Lower leg skin (tissue), 4 donors: ENCODE data around the gene CGB5. TPM values are rescaled to one million over a fixed set of nuclear protein-coding genes. Genes with fewer than 3 reads are reported as not detected.
A peak's percentile ranks its signal among the peaks of the same experiment; 100 is the strongest.

ENCODE experiments used
- DNase-seq, 2 donors: peaks; one replicate each; pipeline ENCODE4 v3.0.0-alpha.2; 2019; ENCODE audit warnings: low spot score in 2 of 2
- H3K4me3 ChIP-seq: fragments of 200-600 bp; sonication (generic); 2 replicates; pipeline ENCODE4 v1.5.1; 2017; ENCODE audit warnings: mild to moderate bottlenecking, low read depth; ENCODE audit not compliant: poor library complexity, severe bottlenecking
- POLR2A ChIP-seq, 2 donors: fragments of 450-650 bp; IDR thresholded peaks; one replicate each; pipeline ENCODE4 v1.6.1; 2016 to 2017; ENCODE audit warnings: antibody characterized with exemption in 2 of 2, mild to moderate bottlenecking in 1 of 2, moderate library complexity in 1 of 2
- WGBS, 2 donors: methylation state at CpG; one replicate each; pipeline ENCODE4 v1.1.5; 2018; 5-methylcytosine and 5-hydroxymethylcytosine counted together
- intact Hi-C: fragments of 100-400 bp; cut with DNase I; formaldehyde crosslinking; loops from one replicate; pipeline ENCODE4 v1.15.0; 2023; ENCODE audit warnings: low total_unique reads
- total RNA-seq, 4 donors: library from RNA; depleted of rRNA; stranded (reverse); fragments of >200 nt; gene quantifications; one replicate each; pipeline ENCODE4 v1.1.0, GENCODE V29; 2016
- TF ChIP-seq, protein P1 (sequence below), 3 donors: fragments of 450-650 bp; IDR thresholded peaks; one replicate each; pipeline ENCODE4 v1.5.1; 2016; ENCODE audit warnings: antibody characterized with exemption in 3 of 3, mild to moderate bottlenecking in 3 of 3, moderate library complexity in 2 of 3

Gene CGB5
- total RNA-seq, 4 donors from 2014 or later, result not detected

DNA sequence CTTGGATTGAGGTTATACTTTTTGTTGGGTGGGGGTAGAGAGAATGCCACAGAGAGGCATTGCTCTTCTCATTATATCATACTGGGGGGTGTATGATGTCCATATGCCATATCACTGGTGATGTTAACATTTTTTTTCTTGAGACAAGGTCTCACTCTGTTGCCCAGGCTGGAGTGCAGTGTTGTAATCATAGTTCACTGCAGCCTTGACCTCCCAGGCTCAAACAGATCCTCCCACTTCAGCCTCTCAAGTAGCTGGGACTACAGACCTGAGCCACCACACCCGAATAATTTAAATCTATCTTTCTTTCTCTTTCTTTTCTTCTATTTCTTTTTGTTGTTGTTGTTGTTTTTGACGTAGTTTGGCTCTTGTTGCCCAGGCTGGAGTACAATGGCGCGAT, 36.7 kb downstream of the CGB5 start:
- no peak for TF ChIP-seq POLR2A (IDR thresholded peaks at IDR 0.05)
- TF ChIP-seq, protein P1, sequence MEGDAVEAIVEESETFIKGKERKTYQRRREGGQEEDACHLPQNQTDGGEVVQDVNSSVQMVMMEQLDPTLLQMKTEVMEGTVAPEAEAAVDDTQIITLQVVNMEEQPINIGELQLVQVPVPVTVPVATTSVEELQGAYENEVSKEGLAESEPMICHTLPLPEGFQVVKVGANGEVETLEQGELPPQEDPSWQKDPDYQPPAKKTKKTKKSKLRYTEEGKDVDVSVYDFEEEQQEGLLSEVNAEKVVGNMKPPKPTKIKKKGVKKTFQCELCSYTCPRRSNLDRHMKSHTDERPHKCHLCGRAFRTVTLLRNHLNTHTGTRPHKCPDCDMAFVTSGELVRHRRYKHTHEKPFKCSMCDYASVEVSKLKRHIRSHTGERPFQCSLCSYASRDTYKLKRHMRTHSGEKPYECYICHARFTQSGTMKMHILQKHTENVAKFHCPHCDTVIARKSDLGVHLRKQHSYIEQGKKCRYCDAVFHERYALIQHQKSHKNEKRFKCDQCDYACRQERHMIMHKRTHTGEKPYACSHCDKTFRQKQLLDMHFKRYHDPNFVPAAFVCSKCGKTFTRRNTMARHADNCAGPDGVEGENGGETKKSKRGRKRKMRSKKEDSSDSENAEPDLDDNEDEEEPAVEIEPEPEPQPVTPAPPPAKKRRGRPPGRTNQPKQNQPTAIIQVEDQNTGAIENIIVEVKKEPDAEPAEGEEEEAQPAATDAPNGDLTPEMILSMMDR (IDR thresholded peaks at IDR 0.05), result no peak
- intact Hi-C loops, result no loop called here

GRCh38 chr19:49081273-49081672, 37.6 kb downstream of the CGB5 start:
- WGBS, 2 donors, result 75 to 85% methylated on average over 1 of the region's 1 CpG
- DNase-seq, result no peak
- intact Hi-C loops, result no loop called here
- H3K4me3 ChIP-seq, result no peak overlapping the region
- TF ChIP-seq, protein P1 (IDR thresholded peaks at IDR 0.05), result no peak
- no peak for TF ChIP-seq POLR2A (IDR thresholded peaks at IDR 0.05)

More for the DNA sequence above, 36.7 kb downstream of the CGB5 start:
- H3K4me3 ChIP-seq, result no peak overlapping the region
- WGBS, 2 donors, result 85 to 92% methylated on average over 4 of the region's 4 CpGs
- no peak for DNase-seq

GRCh38 chr19:49084206-49085019, 40.8 kb downstream of the CGB5 start:
- TF ChIP-seq, protein P1 (IDR thresholded peaks at IDR 0.05), result no peak
- no peak for TF ChIP-seq POLR2A (IDR thresholded peaks at IDR 0.05)
- intact Hi-C loops, result no loop called here
- WGBS, 2 donors, result 59 to 68% methylated on average over 26 of the region's 26 CpGs
- peak in 1 of 2 donors; percentile 84 for DNase-seq
- H3K4me3 ChIP-seq, result no peak overlapping the region

DNA sequence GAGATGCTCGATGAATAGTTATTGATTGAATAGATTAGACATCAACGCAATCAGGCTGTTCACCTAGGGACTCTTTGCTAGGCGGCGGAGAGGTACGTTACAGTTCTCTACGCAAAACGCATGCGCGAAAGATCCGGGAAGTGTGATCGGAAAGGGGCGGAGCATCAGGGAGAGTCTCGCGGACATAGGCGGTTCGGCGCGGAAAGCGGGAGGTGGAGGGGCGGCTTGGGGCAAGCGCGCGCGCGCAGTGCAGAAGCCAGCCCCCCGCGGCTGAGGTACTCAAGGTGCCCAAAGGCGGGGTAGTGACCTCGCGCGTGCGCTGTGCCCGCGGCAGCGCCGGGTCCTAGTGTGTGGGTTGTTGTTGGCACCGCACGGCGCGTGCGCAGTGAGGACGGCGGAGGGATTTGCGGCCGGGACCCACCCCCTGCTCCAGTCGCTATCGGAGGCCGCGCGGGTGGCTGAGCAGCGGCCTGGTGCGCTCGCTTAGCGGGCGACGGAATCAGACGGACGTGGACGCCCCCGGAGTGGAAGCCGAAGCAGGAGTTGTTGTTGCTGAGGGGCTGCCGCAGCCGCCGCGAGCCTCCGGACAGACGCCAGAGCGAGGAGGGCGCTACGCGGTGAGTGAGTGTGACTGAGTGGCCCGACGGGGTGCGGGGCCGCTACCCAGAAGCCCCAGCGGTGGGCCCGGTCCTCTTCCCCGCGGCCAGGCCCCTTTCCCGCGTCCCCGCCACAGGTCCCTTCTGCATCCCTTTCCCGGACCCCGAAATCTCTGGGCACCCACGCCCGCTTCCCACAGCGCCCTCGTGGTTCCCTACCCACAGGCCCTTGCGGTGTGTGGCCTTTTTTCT, 41.6 kb downstream of the CGB5 start, which contains the start of gene SNRNP70:
TSS of gene SNRNP70 (plus strand) at position 432 of the 848 bp plus-strand sequence. CDS start 964 bp downstream, outside the sequence.
- DNase-seq, result peak; percentile 98 to 100
- TF ChIP-seq, protein P1 (IDR thresholded peaks at IDR 0.05), result no peak
- peak in 1 of 2 donors; percentile 79 for TF ChIP-seq POLR2A (IDR thresholded peaks at IDR 0.05)
- intact Hi-C loops, result no loop called here
- WGBS, 2 donors, result 0 to 1% methylated on average over 70 to 84 of the region's 89 CpGs
- H3K4me3 ChIP-seq, result peak within 1 kb of the TSS; percentile 73

DNA sequence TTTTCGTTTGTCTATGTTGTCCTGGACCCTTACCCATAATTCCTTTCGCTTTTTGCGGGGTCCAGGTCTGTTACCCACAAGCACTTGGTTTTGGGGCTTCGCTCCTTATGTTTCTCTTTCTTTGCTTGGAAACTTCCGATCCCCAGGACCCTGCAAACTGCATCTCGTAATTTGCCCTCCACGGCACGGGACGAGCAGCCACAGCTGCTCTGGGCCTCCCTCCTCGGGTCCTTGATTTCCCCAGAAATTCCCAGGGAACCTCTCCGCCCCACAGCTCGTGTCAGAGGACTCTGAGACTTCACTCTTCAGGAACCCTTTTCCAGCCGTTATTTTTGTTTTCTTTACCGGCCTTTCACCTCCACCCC, 42.2 kb downstream of the CGB5 start:
- intact Hi-C loops, result no loop called here
- 1 to 2% methylated on average over 14 of the region's 14 CpGs for WGBS, 2 donors
- peak in 1 of 2 donors; percentile 83 for DNase-seq
- peak overlapping the region; percentile 73 for H3K4me3 ChIP-seq
- no peak for TF ChIP-seq POLR2A (IDR thresholded peaks at IDR 0.05)
- TF ChIP-seq, protein P1 (IDR thresholded peaks at IDR 0.05), result no peak
